Spleen (tissue), 7 donors: Measurements from ENCODE around the gene ERAP2.

Source experiments
- POLR2A ChIP-seq, 3 donors: fragments of 450-650 bp; IDR thresholded peaks; one replicate each; pipeline ENCODE4 v1.5.1; 2017; ENCODE audit warnings: antibody characterized with exemption in 3 of 3, mild to moderate bottlenecking in 1 of 3
- TF ChIP-seq, protein P1 (sequence below), 11 experiments: fragments of 200-600 bp in 7 of 11; fragments of 450-650 bp in 4 of 11; sonication (generic) in 4 of 11; IDR thresholded peaks in 8 of 11; conservative IDR thresholded peaks in 3 of 11; 1 replicate in 7 of 11; 2 replicates in 4 of 11; pipeline versions ENCODE4 v1.4.0 to v1.8.0; 2016 to 2021; ENCODE audit warnings: antibody characterized with exemption in 11 of 11, inconsistent platforms in 4 of 11, mild to moderate bottlenecking in 1 of 11
- donor health status: DM: no; HTN: no; CAD: no; lungs with moderate emphysema.
- donor health status: DM: no; HTN: no; CAD: no.
- donor health status: DM: no; HTN: no; CAD: no.

DNA sequence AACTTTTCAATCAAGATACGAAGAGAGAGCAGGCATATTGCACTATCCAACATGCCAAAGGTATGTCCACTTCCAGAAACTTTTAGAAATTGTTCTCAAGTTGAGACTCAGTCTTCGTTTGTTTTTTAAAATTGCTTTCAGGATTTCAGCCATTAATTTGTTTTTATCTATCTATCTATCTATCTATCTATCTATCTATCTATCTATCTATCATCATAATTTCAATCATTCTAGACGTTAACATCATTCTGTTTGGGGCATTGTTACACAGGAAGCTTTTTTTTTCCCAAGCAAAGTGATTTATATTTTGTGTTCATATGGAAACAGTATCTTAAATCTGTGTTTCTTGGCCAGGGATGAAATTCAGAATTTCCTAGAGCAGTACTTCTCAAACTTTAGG, 7.6 kb downstream of the ERAP2 start:
- TF ChIP-seq, protein P1, sequence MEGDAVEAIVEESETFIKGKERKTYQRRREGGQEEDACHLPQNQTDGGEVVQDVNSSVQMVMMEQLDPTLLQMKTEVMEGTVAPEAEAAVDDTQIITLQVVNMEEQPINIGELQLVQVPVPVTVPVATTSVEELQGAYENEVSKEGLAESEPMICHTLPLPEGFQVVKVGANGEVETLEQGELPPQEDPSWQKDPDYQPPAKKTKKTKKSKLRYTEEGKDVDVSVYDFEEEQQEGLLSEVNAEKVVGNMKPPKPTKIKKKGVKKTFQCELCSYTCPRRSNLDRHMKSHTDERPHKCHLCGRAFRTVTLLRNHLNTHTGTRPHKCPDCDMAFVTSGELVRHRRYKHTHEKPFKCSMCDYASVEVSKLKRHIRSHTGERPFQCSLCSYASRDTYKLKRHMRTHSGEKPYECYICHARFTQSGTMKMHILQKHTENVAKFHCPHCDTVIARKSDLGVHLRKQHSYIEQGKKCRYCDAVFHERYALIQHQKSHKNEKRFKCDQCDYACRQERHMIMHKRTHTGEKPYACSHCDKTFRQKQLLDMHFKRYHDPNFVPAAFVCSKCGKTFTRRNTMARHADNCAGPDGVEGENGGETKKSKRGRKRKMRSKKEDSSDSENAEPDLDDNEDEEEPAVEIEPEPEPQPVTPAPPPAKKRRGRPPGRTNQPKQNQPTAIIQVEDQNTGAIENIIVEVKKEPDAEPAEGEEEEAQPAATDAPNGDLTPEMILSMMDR (IDR thresholded peaks at IDR 0.05 in 8 of 11, conservative IDR thresholded peaks at IDR 0.05 in 3 of 11) = no peak
- no peak for TF ChIP-seq POLR2A (IDR thresholded peaks at IDR 0.05)
